ENCODE results near the gene ATP5ME. TPM values are rescaled to one million over a fixed set of nuclear protein-coding genes. Genes with fewer than 3 reads are reported as not detected.

ATP5ME gene, protein sequence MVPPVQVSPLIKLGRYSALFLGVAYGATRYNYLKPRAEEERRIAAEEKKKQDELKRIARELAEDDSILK
- total RNA-seq, result 211 and 300 TPM in 2 replicates

DNA sequence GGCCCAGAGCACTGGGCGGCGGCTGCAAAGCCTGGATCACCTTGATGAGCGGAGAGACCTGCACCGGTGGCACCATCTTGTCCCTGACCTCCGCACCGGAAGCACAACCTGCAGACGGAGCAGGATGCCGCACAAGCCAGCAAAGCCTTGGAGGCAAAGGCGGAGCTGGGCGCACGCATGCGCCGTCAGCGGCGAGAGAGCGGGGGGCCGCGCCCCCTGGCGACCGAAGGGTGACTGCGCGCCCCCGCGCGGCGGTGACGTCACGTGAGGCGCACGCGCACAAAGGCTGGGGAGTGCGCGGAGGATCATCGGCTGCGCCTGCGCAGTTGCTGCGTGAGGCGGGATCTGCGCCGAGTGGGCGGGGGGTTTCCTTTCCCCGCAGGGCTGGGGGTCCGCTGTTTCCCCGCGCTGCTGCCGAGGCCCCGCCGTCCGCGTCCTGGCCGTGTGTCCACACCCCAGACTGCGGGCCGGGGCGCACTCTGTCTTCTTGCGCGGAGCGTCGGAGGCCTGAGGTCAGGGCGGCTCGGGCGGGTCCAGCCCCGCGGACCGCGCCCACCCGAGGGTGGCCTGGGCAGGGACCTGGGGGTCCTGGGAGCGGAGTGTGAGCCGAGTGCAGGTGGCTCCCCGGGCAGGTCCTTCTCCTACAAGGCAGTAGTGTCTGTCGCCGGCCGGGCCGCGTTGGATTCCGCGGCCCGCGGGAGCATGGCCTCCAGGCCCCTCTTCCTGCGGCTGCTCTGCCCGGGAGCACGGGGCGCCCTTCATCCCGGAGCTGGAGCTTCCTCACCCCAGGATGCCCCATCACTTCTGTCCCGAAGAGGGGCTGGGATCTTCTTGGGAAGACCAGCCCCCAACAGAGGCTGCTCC lies at the start of gene ATP5ME, which contains the start of gene MYL5:
Gene ATP5ME, minus strand, starts transcription at position 105 of the 864 bp plus-strand sequence. Its CDS starts 29 bp downstream, at position 76.
Gene MYL5, plus strand, starts transcription at position 371 of the 864 bp plus-strand sequence. CDS start 3,485 bp downstream, outside the sequence.

DNA sequence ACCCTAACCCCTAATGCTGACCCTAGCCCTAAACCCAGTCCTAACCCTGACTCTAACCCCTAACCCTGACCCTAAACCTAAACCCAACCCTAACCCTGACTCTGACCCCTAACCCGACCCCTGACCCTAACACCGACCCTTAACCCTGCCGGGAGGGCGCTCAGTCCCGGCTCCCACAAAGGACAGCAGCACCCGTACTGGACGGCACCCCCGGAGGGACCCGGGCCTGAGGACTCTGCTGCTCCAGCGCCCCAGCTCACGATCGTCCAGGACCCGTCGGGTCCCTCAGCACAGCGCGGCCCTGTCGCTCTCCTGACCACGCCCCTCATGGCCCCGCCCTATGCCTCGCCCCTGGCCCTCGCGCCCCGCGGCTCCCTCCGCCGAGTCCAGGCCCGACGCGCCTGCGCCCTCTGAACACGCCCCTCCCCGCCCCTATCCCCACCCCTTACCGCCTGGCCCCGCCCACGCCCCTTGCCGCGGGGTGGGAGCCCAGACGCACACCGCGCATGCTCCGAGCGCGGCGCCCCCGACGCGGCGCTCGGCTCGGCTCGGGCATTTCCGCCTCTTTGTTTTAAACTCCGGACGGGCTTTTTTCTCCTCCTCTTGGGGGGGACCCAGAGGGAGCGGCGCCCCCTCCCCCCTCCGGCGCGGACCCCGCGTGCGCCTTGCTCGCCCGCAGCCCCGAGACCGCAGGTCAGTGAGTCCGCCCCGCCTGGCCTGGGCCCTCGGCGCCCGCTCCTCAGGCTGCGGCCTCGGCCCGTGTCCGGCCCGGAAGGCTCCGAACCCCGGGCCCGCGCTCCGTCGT lies 31.4 kb upstream of the ATP5ME start, which contains the start of gene PCGF3:
Gene PCGF3, plus strand, starts transcription at position 555 of the 805 bp plus-strand sequence. CDS start 27,849 bp downstream, outside the sequence.

DNA sequence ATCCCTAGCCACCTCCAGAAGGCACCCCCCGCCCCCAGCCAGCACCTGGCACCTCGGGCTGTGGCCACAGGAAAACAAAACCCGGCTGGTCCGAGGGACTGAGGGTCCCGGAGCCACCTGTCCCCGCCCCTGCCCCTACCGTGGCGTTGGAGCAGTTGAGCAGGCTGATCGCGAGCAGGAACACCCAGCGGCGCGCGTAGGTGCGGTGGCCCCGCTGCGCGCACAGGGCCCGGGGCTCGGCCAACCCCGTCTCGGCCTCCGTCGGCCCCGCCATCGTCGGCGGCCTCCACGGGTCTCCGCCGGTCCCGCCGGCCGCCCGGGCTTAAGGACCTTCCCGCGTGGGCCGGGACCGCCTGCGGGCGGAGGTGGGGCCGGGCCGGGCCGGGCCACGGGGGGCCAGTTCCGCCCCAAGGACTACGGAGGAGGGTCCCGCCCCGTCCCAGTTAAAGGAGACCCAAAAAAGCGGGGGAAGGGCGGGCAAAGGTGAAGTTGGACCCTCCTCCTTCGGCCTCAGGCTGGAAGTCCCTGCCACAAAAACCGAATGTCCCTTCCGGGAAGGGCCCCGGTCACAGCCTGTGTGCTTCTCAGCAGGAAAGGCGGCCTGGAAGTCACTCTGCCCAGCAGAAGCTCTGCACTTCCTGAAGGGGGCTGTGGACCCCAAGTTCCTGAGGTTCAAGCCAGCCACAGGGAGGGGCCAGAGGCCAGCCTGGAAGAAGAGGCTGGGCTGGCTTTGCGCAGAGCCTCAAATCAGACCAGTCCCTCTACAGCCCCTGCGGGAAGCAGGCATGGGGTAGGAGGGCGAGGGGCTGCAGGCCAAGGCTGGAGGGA lies 15.0 kb upstream of the ATP5ME start, which contains the start of gene SLC49A3:
Gene SLC49A3, minus strand, starts transcription at position 298 of the 828 bp plus-strand sequence. Its CDS starts 24 bp downstream, at position 274.

DNA sequence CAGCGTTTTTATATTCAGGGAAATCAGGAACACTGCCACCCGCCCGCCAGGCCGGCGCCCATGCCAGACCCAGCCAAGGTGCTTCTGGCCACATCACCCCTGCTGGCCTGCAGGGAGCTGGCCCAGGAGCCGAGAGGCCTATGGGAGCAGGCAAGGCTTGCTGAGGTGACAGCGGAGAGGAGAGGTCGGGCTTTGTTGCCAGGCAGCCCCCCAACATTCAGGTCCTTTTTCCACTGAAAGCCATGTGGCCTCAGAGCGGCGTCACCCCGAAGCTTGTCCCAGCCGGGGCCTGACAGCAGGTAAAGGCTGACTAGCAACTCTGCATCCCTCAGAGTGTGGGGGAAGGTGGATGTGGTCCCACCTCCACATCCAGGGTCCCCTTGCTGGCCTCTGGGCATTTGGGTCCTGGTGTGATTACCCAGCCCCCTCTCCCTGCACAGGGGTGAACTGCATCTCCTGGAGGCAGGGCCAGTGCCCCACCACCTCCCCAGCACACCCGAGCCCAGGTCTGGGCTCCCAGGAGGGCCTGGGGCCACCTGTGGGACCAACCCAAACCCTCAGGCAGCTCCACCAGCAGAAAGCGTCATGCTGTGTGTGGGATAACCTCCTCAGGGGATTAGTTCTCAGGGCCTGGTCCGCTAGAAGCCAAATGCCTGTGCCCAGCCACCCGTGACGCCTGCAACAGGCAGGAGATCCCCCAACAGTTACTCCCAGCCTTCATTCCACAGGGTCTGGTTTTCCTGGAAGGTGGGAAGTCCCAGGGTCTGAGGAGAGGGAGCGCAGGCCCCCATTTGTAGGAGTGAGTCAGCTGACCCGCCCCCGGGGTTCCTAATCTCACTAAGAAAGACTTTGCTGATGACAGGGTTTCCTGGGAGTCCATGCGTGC lies 49.1 kb downstream of the ATP5ME start, which contains the start of gene PDE6B:
Gene PDE6B, plus strand, starts transcription at position 869 of the 886 bp plus-strand sequence. CDS start 54 bp downstream, outside the sequence.

Other genes with a start within 250 kb of the ATP5ME start
- 10.6 and 11.5 TPM in 2 replicates for gene ZNF721, start 175.1 kb downstream of the ATP5ME start, total RNA-seq
- gene PIGG, start 175.1 kb downstream of the ATP5ME start, total RNA-seq, result 24.9 and 27.9 TPM in 2 replicates
- not detected in 2 replicates for gene TMEM271, start 98.0 kb downstream of the ATP5ME start, total RNA-seq
- 0.11 and 3.3 TPM in 2 replicates for gene PDE6B, start 48.7 kb downstream of the ATP5ME start, total RNA-seq
- gene MYL5, start 266 bp upstream of the ATP5ME start, total RNA-seq, result 3.7 and 4.8 TPM in 2 replicates
- not detected in 2 replicates for gene SLC49A3, start 14.9 kb upstream of the ATP5ME start, total RNA-seq
- 19.3 and 19.7 TPM in 2 replicates for gene PCGF3, start 31.6 kb upstream of the ATP5ME start, total RNA-seq
- 0.23 TPM in 1 of 2 replicates, not detected in the other for gene CPLX1, start 151.9 kb upstream of the ATP5ME start, total RNA-seq